Loucy (cell line): Measurements from ENCODE around the gene ANO2.

Experiments
- CTCF ChIP-seq: fragments of 200-600 bp; sonication (generic); conservative IDR thresholded peaks from 2 replicates; pipeline ENCODE4 v1.5.1; 2014; ENCODE audit warnings: mild to moderate bottlenecking, antibody characterized with exemption, low read length
- EZH2phosphoT487 ChIP-seq: fragments of 200-600 bp; IDR thresholded peaks from 2 replicates; pipeline ENCODE4 v1.6.1; 2018; ENCODE audit warnings: antibody characterized with exemption, mild to moderate bottlenecking, moderate library complexity, borderline replicate concordance

- no peak for TF ChIP-seq CTCF
- TF ChIP-seq EZH2phosphoT487: no peak
Measured at GRCh38 chr12:5718680-5719079, 226.4 kb downstream of the ANO2 start.
